Cardiac fibroblast (primary cell): ENCODE data around the gene KCNIP4.

ENCODE experiments used
- DNase-seq, 2 donors: peaks; one replicate each; pipeline versions ENCODE4 v3.0.0 to v3.0.0-alpha.2; 2010; ENCODE audit warnings: low read depth in 2 of 2
- H3K4me3 ChIP-seq, 2 donors: replicated peaks in 1 of 2; 1 replicate in 1 of 2; 2 replicates in 1 of 2; pipeline ENCODE4 v1.5.1; 2011; ENCODE audit warnings: low read depth in 2 of 2, low read length in 2 of 2, mild to moderate bottlenecking in 2 of 2, moderate library complexity in 1 of 2
- TF ChIP-seq, protein P1 (sequence below): IDR thresholded peaks from one replicate; pipeline ENCODE4 v1.5.1; 2011; ENCODE audit warnings: low read depth, mild to moderate bottlenecking, low read length, inconsistent platforms

KCNIP4 gene

DNA sequence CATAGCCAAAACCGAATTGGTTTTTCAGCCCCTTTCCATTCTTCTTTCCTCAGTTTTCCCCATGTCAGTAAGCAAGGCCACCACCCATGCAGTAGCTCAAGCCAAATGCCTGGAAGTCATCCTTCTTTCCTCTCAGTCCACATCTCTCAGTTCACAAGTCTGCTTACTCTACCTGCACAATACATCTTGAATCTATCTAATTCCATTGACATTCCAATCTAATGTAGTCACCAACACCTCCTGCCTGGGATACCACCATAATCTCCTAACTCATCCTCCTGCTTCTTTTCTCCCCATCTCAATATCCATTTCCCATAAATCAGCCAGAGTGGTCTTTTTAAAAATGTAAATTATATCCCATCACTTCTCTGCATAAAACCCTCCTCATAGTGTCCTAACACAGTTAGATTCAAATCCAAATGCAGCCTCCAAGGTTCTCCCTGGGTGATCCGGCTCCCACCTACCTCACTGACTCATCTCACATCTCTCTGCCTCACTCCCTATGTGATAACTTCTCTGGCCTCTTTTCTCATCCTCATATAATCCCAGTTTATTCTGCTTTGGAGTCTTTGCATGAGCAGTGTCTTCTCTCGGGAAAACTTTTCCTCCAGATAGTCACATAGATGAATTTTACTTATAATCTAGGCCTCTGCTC is 26.9 kb downstream of the KCNIP4 start:
- no peak for DNase-seq
- TF ChIP-seq, protein P1, sequence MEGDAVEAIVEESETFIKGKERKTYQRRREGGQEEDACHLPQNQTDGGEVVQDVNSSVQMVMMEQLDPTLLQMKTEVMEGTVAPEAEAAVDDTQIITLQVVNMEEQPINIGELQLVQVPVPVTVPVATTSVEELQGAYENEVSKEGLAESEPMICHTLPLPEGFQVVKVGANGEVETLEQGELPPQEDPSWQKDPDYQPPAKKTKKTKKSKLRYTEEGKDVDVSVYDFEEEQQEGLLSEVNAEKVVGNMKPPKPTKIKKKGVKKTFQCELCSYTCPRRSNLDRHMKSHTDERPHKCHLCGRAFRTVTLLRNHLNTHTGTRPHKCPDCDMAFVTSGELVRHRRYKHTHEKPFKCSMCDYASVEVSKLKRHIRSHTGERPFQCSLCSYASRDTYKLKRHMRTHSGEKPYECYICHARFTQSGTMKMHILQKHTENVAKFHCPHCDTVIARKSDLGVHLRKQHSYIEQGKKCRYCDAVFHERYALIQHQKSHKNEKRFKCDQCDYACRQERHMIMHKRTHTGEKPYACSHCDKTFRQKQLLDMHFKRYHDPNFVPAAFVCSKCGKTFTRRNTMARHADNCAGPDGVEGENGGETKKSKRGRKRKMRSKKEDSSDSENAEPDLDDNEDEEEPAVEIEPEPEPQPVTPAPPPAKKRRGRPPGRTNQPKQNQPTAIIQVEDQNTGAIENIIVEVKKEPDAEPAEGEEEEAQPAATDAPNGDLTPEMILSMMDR, result no peak
- no peak overlapping the region for H3K4me3 ChIP-seq

DNA sequence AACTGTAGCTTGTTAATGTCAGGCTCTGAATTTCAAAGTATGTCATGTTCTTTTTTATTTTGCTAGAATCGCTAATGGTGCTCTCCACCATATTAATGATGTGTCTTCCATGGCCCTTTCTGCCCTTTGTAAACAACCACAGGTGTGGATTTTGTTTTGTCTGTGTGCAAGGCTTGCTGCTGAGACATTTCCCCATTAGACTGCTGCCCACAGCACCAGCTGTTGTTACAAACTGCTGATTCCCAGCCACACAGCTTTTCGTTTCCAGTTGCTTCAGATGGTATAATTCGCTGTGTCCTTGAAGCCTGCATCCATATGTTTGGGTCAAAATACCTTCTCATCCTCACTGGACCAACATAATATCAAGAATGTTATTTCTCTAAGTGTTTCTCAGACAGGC is 32.8 kb downstream of the KCNIP4 start:
- no peak overlapping the region for H3K4me3 ChIP-seq
- TF ChIP-seq, protein P1, result no peak
- DNase-seq, result no peak

DNA sequence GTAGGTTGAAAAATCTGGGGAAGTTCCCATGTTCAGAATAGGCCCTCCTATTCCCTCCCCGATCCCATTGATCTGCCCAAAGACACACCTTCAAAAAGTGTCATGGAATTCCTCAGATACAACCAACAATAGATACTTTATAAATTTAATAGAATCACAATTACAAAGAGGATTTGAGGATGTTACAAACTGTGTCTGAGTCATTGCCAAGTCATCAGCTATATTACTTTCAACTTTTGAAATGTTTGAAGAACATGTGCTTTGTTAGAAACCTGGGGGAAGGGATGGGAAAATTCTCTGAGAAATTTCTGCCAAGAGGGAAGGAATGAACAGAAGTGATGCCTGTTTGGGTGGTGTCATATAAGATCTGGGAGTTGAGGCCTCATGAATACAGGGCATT is 46.7 kb downstream of the KCNIP4 start:
- peak in 1 of 2 donors; percentile 75 for DNase-seq
- TF ChIP-seq, protein P1, result no peak
- no peak overlapping the region for H3K4me3 ChIP-seq

DNA sequence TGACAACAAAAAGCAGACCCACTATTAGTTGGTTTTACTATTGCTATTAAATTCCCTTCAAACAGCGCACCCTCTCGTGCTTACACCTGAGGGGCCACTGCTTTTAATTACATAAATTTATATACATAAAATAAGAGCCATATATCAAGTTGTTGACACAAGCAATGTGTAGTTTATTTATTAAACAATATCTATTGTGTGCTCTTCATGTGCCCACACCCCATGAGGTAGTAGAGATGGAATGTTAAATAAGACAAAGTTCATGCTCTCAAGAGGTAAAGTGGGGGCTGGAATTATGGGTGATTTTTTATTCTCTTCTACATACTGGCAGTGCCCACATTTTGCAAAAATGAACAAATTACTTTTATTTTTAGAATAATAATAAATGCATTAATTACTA is 47.3 kb downstream of the KCNIP4 start:
- no peak for DNase-seq
- TF ChIP-seq, protein P1, result no peak
- H3K4me3 ChIP-seq, result no peak overlapping the region

DNA sequence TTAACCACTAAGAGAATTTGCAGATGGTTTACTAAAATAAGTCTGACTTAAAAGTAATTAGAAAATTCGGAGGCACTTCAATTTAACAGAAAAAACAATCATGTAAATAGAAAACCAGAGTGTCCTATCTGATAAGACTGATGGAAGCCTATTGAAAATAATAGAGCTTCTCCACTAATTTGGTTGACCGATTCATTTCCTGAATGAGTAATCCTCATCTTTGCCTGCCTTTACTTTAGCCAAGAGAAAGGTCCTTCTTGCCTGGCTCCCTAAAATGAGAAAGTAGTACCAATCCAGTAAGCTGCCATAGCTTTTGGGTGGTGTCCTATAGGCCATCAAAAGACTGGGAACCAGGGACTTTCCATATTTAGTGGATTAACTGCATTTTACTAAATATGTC is 48.4 kb downstream of the KCNIP4 start:
- TF ChIP-seq, protein P1, result no peak
- no peak overlapping the region for H3K4me3 ChIP-seq
- DNase-seq, result peak in 1 of 2 donors; percentile 28

DNA sequence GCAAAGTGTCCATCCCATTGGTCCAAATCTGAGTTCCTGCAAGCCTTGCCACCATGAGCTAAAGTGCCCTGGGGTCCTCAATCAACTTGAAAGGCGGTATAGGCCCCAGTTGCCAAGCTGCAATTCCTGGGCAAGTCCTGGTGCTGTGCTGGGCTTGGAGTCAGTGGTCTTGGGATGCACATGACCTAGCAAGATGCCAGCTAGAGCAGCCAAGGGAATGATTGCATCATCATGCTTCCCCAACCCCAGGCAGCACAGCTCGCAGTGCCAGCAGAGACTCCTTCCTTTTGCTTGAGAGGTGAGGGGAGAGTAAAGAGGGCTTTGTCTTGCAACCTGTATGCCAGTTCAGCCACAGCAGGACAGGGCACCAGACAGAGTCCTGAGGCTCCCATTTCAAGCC is 50.5 kb downstream of the KCNIP4 start:
- TF ChIP-seq, protein P1, result no peak
- DNase-seq, result no peak
- no peak overlapping the region for H3K4me3 ChIP-seq

DNA sequence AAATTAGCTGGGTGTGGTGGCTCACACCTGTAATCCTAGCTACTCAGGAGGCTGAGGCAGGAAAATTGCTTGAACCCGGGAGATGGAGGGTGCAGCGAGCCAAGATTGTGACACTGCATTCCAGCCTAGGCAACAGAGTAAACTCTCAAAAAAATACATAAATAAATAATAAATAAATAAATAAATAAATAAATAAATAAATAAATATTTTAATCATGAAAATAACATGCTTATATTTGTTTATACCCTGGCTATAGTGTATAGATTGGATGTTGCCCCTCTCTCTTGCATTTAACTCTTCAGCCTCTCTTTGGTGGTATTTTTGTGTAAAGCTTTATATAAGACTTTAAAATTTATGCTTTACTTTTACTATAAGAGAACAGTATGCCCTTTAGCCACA is 51.8 kb downstream of the KCNIP4 start:
- H3K4me3 ChIP-seq, result no peak overlapping the region
- TF ChIP-seq, protein P1, result no peak
- DNase-seq, result no peak
